ENCODE measurements around the gene HUS1. TPM values are rescaled to one million over a fixed set of nuclear protein-coding genes. Genes with fewer than 3 reads are reported as not detected.
A peak's percentile ranks its signal among the peaks of the same experiment; 100 is the strongest.

Gene HUS1
- total RNA-seq, 1 experiment from 2014 or later: 10.5 TPM

GRCh38 chr7:47979832-47980181 is 392 bp upstream of the HUS1 start:
- DNase-seq (ENCODE audit: low spot score): no peak

DNA sequence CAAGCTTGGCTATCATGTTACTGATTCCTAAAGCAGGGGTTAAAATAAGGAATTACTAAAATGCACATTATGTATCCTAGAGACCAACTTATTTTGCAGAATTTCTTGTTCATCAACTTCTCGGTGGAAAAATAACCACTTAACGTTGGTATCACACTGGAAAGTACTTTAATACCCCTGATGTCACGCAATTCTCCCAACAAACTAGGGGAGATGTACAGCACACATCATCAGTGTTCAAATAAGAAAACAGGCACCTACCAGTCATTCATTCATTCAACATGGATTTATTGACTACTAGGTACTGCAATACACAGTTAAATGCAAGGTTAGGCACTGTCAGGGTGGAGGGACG is 648 bp downstream of the HUS1 start:
- no peak for DNase-seq (ENCODE audit: low spot score)

DNA sequence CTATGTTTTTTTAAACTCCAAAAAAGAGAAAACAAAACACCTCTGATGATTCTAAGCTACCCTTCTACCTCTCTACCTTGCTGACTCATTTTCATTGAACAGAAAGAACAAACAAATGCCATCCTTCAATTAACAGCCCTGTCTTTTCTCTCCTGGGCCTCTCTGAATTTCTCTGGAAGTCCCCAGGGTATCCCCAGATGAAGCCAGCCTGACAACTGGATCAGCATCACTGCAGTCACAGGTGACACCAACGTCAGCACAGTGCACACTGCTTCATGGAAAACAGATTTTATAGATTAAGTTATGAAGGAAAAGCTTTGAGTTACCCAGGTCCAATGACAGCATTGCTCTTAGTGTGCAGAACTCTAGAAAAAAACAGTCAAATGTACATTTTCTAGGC is 5.7 kb downstream of the HUS1 start:
- DNase-seq (ENCODE audit: low spot score): no peak

- no peak for DNase-seq (ENCODE audit: low spot score)
Measured at GRCh38 chr7:47970761-47971160, 8.7 kb downstream of the HUS1 start.

DNA sequence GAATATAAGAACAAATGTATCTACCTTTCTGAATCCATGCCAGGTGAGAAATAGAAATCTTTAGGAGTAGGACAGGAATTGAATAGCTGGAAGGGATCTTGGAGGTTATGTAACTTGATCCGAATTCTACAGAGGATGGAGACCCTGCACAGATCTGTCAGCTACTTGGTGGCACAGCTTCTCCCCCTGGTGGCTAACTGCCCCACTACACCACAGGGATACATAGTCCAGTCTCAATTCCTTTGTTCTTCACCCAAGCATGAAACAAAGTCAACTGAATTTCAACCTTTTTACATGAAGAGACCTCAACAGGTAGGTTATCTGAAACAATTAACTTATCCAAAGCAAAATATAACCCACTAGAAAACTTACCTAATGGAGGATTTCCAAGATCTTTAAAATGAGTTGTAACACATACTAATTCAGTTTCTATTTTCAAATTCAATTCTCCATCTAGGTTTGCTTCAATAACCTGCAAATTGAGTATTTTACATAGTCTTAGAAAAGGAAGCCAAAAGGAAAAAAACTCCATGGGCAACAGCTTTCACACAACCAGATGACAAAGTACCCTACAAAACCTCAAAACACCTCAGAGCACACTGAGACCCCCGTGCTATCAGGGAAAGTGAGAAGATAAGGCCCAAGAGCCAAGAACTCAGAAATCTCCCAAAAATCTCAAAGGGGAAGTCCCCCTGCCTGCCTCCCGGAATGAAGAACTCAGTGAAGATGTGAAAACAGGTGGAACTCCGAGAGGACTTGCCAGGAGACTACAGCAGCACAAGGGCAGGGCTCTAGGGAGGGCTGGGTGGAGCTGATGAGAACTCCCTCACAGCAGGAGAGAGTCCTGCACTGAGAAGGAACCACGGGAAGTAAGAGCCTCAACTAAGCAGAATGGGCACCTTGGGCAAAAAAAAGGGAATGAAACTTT is 10.3 kb downstream of the HUS1 start:
- DNase-seq (ENCODE audit: low spot score): peak; percentile 80

DNA sequence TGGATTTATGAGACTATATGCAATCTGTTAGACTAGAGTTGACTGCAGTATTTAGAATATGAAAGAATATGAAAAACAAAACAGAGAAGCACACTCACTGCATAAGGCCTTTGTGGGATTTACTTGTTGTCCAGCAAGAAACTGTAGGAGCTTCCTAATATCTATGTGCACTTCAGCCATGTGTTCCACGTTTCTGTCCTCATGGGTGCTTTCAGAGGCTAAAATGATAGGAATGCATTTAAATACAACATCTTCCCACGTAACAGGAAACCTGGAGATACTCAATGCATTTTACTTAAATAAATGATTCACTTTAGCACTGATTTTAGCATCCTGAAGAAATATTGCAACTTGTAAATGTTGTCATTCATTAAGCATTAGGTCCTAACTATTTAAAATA is 11.7 kb downstream of the HUS1 start:
- DNase-seq (ENCODE audit: low spot score): no peak

DNA sequence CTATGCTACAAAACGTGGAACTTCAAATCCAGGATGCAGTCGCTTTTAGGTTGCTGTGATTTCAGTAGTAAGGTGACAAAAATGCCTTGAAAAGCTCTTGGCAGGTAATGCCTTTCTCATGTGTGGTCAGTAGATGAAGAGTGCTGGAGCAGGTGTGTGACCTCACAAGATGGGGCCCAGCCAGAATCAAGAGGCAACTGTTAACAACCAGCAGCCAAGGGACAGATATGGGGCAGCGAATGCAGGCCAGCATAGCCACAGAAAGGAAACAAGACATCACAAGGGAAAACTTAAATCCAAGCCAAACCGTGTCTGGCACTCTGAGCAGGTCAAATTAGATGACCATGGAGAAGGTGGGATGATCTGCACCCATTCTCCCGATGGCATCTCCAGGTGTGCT is 12.3 kb downstream of the HUS1 start:
- DNase-seq (ENCODE audit: low spot score): no peak

DNA sequence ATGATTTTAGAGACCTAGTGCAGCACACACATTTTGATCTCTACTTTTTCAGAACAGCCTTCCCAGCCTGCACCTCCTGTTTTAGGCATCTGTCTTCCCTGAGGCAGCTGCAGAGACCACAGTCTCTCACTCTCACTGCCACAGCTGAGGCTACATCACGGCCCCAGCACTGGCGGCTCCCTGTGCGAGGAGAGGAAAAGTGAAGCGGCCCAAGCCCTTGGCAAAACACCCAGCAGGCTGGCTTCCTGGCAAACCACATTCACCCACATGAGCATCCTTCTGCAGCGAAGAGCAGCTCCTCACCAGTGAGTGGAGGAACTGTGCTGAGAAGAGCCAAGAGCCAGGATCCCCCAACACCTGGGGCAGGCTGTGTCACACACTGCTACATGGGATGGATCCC is 14.0 kb downstream of the HUS1 start:
- DNase-seq (ENCODE audit: low spot score): no peak

GRCh38 chr7:47962262-47962661 is 17.2 kb downstream of the HUS1 start:
- DNase-seq (ENCODE audit: low spot score): no peak

GRCh38 chr7:47957156-47957555 is 22.3 kb downstream of the HUS1 start:
- no peak for DNase-seq (ENCODE audit: low spot score)

GRCh38 chr7:47956220-47956619 is 23.2 kb downstream of the HUS1 start:
- no peak for DNase-seq (ENCODE audit: low spot score)

GRCh38 chr7:47954231-47954911 is 25.0 kb downstream of the HUS1 start:
- no peak for DNase-seq (ENCODE audit: low spot score)

GRCh38 chr7:47953822-47954221 is 25.6 kb downstream of the HUS1 start:
- no peak for DNase-seq (ENCODE audit: low spot score)

DNA sequence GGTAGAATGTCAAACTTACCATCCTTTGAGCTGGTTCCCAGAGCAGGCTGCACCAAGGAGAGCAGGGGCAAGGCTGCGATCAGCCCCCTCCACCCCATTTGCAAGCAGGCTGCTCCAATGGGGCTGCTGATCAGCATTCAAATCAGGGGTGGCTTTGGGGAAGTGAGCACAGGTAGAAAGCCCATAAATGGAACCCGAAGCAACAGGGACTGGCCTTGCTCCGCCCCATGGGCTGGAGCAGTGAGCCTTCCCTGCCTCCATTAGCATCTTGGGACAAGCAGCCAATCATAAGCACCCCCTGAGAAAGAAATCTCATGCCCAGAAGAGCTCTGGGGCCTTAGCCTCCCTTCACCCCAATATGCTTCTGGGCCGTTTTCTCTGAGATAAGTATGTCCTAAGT is 27.2 kb downstream of the HUS1 start:
- no peak for DNase-seq (ENCODE audit: low spot score)

GRCh38 chr7:47951374-47951773 is 28.0 kb downstream of the HUS1 start:
- DNase-seq (ENCODE audit: low spot score): peak; percentile 54

DNA sequence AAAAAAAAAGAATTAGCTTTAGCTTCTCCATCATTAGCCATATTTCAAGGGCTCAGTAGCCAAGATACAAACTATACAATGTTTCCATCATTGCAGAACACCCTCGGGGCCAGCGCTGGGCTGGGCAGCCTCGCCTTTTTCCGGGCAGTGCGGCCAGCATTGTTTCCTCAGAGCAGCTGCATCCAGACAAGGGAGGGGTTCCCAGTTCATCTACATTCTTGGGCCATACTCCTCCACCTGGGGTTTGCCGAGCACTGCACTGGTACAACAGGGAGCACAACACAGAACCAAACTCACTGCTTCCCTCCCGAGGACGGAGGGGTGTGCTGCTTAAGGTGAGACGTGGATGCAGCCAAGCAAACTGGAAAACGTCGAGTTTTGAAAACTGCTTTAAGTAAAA is 28.7 kb downstream of the HUS1 start:
- DNase-seq (ENCODE audit: low spot score): peak; percentile 55

DNA sequence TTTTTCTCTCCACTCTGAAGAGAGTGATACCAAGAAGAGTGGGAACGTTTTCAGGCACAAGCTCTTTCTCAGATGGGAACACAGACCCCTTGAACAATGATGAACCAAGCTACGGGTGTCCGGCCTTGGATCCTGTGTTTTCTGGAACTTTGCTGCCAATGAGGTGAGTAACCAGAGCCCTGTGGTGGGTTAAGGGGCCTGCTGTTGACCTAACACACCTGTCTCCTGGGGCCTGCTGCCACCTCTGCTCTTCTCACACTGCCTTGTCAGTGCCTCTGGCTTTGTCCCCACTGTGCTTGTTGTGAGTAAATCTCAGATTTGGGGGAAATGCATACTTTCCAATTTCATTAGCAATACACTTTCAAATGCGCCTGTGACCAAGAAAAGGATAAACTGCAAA is 29.7 kb downstream of the HUS1 start:
- DNase-seq (ENCODE audit: low spot score): no peak

DNA sequence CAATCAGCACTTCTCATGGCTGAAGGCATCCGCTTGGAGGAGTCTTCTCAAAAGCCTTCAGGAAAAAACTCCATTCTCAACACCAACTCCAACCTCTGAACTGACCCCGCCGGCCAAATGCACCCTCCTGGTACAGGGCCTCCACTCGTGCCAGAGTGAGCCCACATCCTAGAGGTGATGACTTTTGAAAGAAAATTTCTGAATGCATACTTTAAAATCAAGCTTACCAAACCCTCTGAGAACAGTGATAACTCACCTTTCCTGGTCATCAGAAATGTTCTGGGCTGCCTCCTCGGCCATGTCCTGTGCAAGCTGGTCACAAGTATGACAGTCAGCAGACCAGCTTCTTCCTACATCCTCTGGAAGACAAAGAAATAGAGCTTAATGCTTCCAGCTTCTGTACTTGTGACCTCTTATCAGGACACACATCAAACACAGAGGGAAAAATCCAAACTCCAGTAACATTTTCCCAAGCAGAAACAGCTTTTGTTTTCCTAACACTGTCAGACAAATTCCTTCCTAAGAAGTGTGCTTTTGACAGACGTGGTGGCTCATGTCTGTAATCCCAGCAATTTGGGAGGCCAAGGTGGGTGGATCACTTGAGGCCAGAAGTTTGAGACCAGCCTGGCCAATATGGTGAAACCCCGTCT is 31.1 kb downstream of the HUS1 start, which contains the start of gene PKD1L1:
TSS of gene PKD1L1 (minus strand) at position 326 of the 650 bp plus-strand sequence. CDS start at position 300, 26 bp downstream.
- no peak for DNase-seq (ENCODE audit: low spot score)

DNA sequence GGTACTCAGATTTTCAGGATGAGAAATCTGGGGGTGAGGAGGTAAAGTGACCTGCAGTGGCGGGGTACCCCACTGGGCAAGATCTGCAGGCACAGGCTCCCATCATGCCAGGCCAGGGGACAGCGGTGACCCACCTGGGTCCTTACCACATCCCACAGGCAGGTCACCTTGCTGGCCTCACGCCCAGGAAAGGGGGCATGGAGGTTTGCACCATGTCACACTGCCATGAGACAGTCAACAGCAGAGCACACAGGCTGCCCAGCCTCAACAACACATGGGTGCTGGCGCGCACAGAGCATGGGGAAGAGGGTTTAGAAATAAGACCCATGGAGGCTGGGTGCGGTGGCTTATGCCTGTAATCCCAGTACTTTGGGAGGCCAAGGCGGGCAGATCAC is 32.1 kb downstream of the HUS1 start:
- DNase-seq (ENCODE audit: low spot score): no peak

DNA sequence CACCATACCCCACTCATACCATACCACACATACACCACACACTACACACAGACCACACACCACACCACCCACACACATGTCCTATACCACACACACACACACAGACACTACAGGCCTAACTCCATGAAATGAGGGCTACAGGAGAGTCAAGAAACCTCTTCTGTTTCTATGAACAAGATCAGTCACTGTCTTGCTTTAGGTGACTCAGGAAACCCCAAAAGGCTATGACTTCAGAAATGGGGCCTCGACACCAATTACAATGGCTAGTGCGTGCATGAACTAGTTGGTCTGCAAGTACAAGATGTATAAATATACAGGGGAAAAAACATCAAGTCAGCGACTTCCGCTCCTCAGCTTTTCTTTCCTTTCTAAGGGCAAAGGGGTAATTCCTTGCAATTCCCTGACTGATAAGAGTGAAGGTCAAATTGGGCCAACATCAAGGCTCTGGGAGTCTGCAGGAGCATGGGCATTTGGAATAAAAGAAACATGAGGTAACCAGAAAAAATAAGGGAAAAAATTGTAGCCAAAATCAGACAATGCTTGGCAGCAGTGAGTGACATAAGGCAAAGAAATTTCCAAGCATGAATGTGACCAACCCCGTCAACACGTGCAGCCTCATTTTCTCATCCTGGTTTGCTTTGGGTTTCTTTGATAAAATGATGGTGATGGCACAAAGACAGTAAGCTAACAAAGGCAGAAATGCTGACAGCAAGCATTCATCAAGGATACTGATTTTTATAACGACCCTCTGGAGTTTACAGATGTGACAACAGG is 32.6 kb downstream of the HUS1 start:
- no peak for DNase-seq (ENCODE audit: low spot score)

GRCh38 chr7:47945261-47946015 is 34.0 kb downstream of the HUS1 start:
- peak; percentile 85 for DNase-seq (ENCODE audit: low spot score)
